GM23338 (cell line): Measurements from ENCODE around the gene MTRF1L. TPM values are rescaled to one million over a fixed set of nuclear protein-coding genes. Genes with fewer than 3 reads are reported as not detected.

Experiments used
- ATAC-seq: fragments of 200-7000 bp; cut with Tn5 transposase; 3 replicates; pipeline ENCODE4 v1.9.1; 2020
- DNase-seq: peaks from one replicate; pipeline ENCODE4 v3.0.0-alpha.2; 2015; ENCODE audit warnings: low spot score
- H2AFZ ChIP-seq: fragments of 200-600 bp; sonication (generic); 2 replicates; pipeline ENCODE4 v1.8.0; 2016; ENCODE audit warnings: antibody characterized with exemption, mild to moderate bottlenecking, moderate library complexity
- H3F3A ChIP-seq: fragments of 200-600 bp; sonication (generic); replicated peaks from 2 replicates; pipeline ENCODE4 v1.8.0; 2017; ENCODE audit warnings: antibody characterized with exemption, mixed run types, low read depth
- H3K27ac ChIP-seq: fragments of 200-600 bp; sonication (generic); 2 replicates; pipeline ENCODE4 v1.6.1; 2016; ENCODE audit warnings: low read depth
- H3K27me3 ChIP-seq: fragments of 200-600 bp; sonication (generic); 2 replicates; pipeline ENCODE4 v1.8.0; 2016; ENCODE audit warnings: mild to moderate bottlenecking, mixed run types, moderate library complexity; ENCODE audit not compliant: insufficient read depth
- H3K36me3 ChIP-seq: fragments of 200-600 bp; sonication (generic); 2 replicates; pipeline ENCODE4 v1.8.0; 2016; ENCODE audit warnings: mild to moderate bottlenecking; ENCODE audit not compliant: insufficient read depth
- H3K4me1 ChIP-seq: fragments of 200-600 bp; sonication (generic); 2 replicates; pipeline ENCODE4 v1.8.0; 2016; ENCODE audit warnings: mild to moderate bottlenecking, moderate library complexity; ENCODE audit not compliant: insufficient read depth
- H3K4me2 ChIP-seq: fragments of 200-600 bp; sonication (generic); 2 replicates; pipeline ENCODE4 v1.7.1; 2017; ENCODE audit warnings: mixed run types
- H3K4me3 ChIP-seq: fragments of 200-600 bp; sonication (generic); 2 replicates; pipeline ENCODE4 v1.6.1; 2016; ENCODE audit warnings: mixed run types
- H3K79me2 ChIP-seq: fragments of 200-600 bp; sonication (generic); replicated peaks from 2 replicates; pipeline ENCODE4 v1.8.0; 2017; ENCODE audit warnings: mild to moderate bottlenecking; ENCODE audit not compliant: insufficient read depth
- H3K9me2 ChIP-seq: fragments of 200-600 bp; sonication (generic); 2 replicates; pipeline ENCODE4 v1.8.0; 2017; ENCODE audit not compliant: insufficient read depth
- H4K20me1 ChIP-seq: fragments of 200-600 bp; sonication (generic); replicated peaks from 2 replicates; pipeline ENCODE4 v1.8.0; 2017; ENCODE audit warnings: mild to moderate bottlenecking; ENCODE audit not compliant: insufficient read depth
- H3K27ac Mint-ChIP-seq: 2 replicates; pipeline ENCODE4 v1.8.0; 2020; ENCODE audit warnings: inconsistent platforms, mild to moderate bottlenecking, moderate library complexity, mixed read lengths
- H3K27me3 Mint-ChIP-seq: 3 replicates; pipeline ENCODE4 v1.8.0; 2022; ENCODE audit warnings: low read depth, mild to moderate bottlenecking, moderate library complexity, mixed read lengths, inconsistent platforms; ENCODE audit not compliant: insufficient read depth, poor library complexity
- H3K36me3 Mint-ChIP-seq: 3 replicates; pipeline ENCODE4 v1.8.0; 2021; ENCODE audit warnings: low read depth, mild to moderate bottlenecking, inconsistent platforms, moderate library complexity, mixed read lengths
- H3K4me1 Mint-ChIP-seq: 3 replicates; pipeline ENCODE4 v1.8.0; 2020; ENCODE audit warnings: mild to moderate bottlenecking, inconsistent platforms, mixed read lengths
- H3K4me3 Mint-ChIP-seq: 3 replicates; pipeline ENCODE4 v1.8.0; 2021; ENCODE audit warnings: moderate library complexity, mild to moderate bottlenecking, inconsistent platforms, mixed read lengths
- H3K9me3 Mint-ChIP-seq: 3 replicates; pipeline ENCODE4 v1.8.0; 2020; ENCODE audit warnings: moderate library complexity, mild to moderate bottlenecking, inconsistent platforms, mixed read lengths
- CREB1 ChIP-seq: fragments of 250-450 bp; sonication (Bioruptor Pico); IDR thresholded peaks from 2 replicates; pipeline ENCODE4 v1.5.0; 2020; ENCODE audit warnings: low read depth, mild to moderate bottlenecking, moderate library complexity
- EZH2 ChIP-seq: fragments of 200-600 bp; sonication (generic); IDR thresholded peaks from one replicate; pipeline ENCODE4 v1.8.0; 2017; ENCODE audit warnings: antibody characterized with exemption, mild to moderate bottlenecking, low read depth; ENCODE audit not compliant: unreplicated experiment
- EZH2phosphoT487 ChIP-seq: fragments of 200-600 bp; sonication (generic); IDR thresholded peaks from one replicate; pipeline ENCODE4 v1.8.1; 2018; ENCODE audit warnings: antibody characterized with exemption; ENCODE audit not compliant: unreplicated experiment
- JUNB ChIP-seq: IDR thresholded peaks from one replicate; pipeline ENCODE4 v1.6.1; 2016; ENCODE audit warnings: antibody characterized with exemption; ENCODE audit not compliant: unreplicated experiment
- NANOG ChIP-seq: IDR thresholded peaks from 2 replicates; pipeline ENCODE4 v1.6.1; 2016; ENCODE audit warnings: antibody characterized with exemption, borderline replicate concordance
- POLR2AphosphoS5 ChIP-seq: IDR thresholded peaks from 2 replicates; pipeline ENCODE4 v1.6.1; 2016; ENCODE audit warnings: antibody characterized with exemption, low read depth
- STAT1 ChIP-seq: IDR thresholded peaks from one replicate; pipeline ENCODE4 v1.6.1; 2016; ENCODE audit warnings: antibody characterized with exemption; ENCODE audit not compliant: unreplicated experiment
- ZNF114 ChIP-seq: fragments of 250-450 bp; sonication (Bioruptor Pico); IDR thresholded peaks from 2 replicates; pipeline ENCODE4 v1.5.0; 2020; ENCODE audit warnings: mild to moderate bottlenecking, moderate library complexity
- ZNF331 ChIP-seq: fragments of 250-450 bp; sonication (Bioruptor Pico); IDR thresholded peaks from 2 replicates; pipeline ENCODE4 v1.5.0; 2020; ENCODE audit warnings: low read depth, mild to moderate bottlenecking, moderate library complexity
- polyA plus RNA-seq: library from polyadenylated mRNA; unstranded; fragments of >200 nt; fragmentation: Nextera tagmentation; extraction: Ambion mirVana; gene quantifications from 2 replicates; pipeline ENCODE4 v1.2.1, GENCODE V29; 2016
- total RNA-seq: library from RNA; depleted of rRNA; stranded (reverse); fragments of >200 nt; shearing (Covaris generic); gene quantifications from 2 replicates; pipeline ENCODE4 v1.2.3, GENCODE V29; 2014
- TF ChIP-seq, protein P1 (sequence below), 2 experiments: fragments of 200-600 bp in 1 of 2; sonication (generic) in 1 of 2; conservative IDR thresholded peaks; 2 replicates each; pipeline versions ENCODE4 v1.5.1 to v1.6.1; 2016 to 2017; ENCODE audit warnings: antibody characterized with exemption in 2 of 2, low read depth in 2 of 2, mild to moderate bottlenecking in 2 of 2, moderate library complexity in 1 of 2
- TF ChIP-seq, protein P2 (sequence below): IDR thresholded peaks from 2 replicates; pipeline ENCODE4 v1.6.1; 2016; ENCODE audit warnings: antibody characterized with exemption
- TF ChIP-seq, protein P3 (sequence below): fragments of 250-450 bp; sonication (Bioruptor Pico); IDR thresholded peaks from 2 replicates; pipeline ENCODE4 v1.5.0; 2020; ENCODE audit warnings: mild to moderate bottlenecking, moderate library complexity
- TF ChIP-seq, protein P4 (sequence below): IDR thresholded peaks from one replicate; pipeline ENCODE4 v1.6.1; 2018; ENCODE audit warnings: antibody characterized with exemption; ENCODE audit not compliant: unreplicated experiment

The MTRF1L gene
- total and polyA plus RNA-seq, 2 experiments from 2014 or later = 20.5 to 28.3 TPM

DNA sequence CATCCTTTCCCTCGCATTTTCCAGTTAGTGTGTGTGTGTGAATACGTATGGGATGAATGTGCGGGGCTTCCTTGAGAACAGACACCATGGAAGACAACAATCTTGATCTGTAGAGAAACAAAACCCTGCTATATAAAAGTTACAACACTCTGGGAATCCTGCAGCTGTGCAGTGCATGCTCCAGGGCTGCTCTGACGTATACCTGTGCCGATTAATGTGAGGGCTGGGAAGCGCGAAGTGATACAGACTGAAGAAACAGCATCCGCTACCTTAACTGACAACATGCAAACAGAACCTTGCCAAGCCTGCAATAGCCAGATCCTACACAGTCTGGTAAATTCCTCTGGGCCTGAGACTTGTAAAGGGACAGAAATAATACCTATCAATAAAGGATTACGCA lies 31.6 kb upstream of the MTRF1L start:
- ATAC-seq = no peak
- H3F3A ChIP-seq = no peaks in the 10 kb centered on the region

More for the DNA sequence above, 31.6 kb upstream of the MTRF1L start:
- Mint-ChIP-seq H3K4me3 (no peak overlapping the region), H3K9me3 (no peaks in the 10 kb centered on the region), H3K27ac (no peak overlapping the region), H3K27me3 (peaks cover 7% of the 10 kb centered on the region), H3K4me1 (peaks cover 16% of the 10 kb centered on the region), H3K36me3 (no peaks in the 10 kb centered on the region)
- H3K9me2 ChIP-seq = no peaks in the 10 kb centered on the region
- H3K4me3 ChIP-seq = no peak overlapping the region
- H3K4me2 ChIP-seq = no peak overlapping the region
- H4K20me1 ChIP-seq = no peaks in the 10 kb centered on the region
- TF ChIP-seq EZH2phosphoT487 = no peak
- TF ChIP-seq ZNF114 = no peak
- TF ChIP-seq EZH2 = no peak
- no peak for TF ChIP-seq STAT1
- TF ChIP-seq, protein P1, sequence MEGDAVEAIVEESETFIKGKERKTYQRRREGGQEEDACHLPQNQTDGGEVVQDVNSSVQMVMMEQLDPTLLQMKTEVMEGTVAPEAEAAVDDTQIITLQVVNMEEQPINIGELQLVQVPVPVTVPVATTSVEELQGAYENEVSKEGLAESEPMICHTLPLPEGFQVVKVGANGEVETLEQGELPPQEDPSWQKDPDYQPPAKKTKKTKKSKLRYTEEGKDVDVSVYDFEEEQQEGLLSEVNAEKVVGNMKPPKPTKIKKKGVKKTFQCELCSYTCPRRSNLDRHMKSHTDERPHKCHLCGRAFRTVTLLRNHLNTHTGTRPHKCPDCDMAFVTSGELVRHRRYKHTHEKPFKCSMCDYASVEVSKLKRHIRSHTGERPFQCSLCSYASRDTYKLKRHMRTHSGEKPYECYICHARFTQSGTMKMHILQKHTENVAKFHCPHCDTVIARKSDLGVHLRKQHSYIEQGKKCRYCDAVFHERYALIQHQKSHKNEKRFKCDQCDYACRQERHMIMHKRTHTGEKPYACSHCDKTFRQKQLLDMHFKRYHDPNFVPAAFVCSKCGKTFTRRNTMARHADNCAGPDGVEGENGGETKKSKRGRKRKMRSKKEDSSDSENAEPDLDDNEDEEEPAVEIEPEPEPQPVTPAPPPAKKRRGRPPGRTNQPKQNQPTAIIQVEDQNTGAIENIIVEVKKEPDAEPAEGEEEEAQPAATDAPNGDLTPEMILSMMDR (conservative IDR thresholded peaks at IDR 0.05; ENCODE audit: low read depth in 2 of 2) = no peak
- TF ChIP-seq POLR2AphosphoS5 = no peak
- TF ChIP-seq, protein P2, sequence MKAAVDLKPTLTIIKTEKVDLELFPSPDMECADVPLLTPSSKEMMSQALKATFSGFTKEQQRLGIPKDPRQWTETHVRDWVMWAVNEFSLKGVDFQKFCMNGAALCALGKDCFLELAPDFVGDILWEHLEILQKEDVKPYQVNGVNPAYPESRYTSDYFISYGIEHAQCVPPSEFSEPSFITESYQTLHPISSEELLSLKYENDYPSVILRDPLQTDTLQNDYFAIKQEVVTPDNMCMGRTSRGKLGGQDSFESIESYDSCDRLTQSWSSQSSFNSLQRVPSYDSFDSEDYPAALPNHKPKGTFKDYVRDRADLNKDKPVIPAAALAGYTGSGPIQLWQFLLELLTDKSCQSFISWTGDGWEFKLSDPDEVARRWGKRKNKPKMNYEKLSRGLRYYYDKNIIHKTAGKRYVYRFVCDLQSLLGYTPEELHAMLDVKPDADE = no peak
- no peak for TF ChIP-seq ZNF331 (CRISPR knock-in tag)
- TF ChIP-seq, protein P3, sequence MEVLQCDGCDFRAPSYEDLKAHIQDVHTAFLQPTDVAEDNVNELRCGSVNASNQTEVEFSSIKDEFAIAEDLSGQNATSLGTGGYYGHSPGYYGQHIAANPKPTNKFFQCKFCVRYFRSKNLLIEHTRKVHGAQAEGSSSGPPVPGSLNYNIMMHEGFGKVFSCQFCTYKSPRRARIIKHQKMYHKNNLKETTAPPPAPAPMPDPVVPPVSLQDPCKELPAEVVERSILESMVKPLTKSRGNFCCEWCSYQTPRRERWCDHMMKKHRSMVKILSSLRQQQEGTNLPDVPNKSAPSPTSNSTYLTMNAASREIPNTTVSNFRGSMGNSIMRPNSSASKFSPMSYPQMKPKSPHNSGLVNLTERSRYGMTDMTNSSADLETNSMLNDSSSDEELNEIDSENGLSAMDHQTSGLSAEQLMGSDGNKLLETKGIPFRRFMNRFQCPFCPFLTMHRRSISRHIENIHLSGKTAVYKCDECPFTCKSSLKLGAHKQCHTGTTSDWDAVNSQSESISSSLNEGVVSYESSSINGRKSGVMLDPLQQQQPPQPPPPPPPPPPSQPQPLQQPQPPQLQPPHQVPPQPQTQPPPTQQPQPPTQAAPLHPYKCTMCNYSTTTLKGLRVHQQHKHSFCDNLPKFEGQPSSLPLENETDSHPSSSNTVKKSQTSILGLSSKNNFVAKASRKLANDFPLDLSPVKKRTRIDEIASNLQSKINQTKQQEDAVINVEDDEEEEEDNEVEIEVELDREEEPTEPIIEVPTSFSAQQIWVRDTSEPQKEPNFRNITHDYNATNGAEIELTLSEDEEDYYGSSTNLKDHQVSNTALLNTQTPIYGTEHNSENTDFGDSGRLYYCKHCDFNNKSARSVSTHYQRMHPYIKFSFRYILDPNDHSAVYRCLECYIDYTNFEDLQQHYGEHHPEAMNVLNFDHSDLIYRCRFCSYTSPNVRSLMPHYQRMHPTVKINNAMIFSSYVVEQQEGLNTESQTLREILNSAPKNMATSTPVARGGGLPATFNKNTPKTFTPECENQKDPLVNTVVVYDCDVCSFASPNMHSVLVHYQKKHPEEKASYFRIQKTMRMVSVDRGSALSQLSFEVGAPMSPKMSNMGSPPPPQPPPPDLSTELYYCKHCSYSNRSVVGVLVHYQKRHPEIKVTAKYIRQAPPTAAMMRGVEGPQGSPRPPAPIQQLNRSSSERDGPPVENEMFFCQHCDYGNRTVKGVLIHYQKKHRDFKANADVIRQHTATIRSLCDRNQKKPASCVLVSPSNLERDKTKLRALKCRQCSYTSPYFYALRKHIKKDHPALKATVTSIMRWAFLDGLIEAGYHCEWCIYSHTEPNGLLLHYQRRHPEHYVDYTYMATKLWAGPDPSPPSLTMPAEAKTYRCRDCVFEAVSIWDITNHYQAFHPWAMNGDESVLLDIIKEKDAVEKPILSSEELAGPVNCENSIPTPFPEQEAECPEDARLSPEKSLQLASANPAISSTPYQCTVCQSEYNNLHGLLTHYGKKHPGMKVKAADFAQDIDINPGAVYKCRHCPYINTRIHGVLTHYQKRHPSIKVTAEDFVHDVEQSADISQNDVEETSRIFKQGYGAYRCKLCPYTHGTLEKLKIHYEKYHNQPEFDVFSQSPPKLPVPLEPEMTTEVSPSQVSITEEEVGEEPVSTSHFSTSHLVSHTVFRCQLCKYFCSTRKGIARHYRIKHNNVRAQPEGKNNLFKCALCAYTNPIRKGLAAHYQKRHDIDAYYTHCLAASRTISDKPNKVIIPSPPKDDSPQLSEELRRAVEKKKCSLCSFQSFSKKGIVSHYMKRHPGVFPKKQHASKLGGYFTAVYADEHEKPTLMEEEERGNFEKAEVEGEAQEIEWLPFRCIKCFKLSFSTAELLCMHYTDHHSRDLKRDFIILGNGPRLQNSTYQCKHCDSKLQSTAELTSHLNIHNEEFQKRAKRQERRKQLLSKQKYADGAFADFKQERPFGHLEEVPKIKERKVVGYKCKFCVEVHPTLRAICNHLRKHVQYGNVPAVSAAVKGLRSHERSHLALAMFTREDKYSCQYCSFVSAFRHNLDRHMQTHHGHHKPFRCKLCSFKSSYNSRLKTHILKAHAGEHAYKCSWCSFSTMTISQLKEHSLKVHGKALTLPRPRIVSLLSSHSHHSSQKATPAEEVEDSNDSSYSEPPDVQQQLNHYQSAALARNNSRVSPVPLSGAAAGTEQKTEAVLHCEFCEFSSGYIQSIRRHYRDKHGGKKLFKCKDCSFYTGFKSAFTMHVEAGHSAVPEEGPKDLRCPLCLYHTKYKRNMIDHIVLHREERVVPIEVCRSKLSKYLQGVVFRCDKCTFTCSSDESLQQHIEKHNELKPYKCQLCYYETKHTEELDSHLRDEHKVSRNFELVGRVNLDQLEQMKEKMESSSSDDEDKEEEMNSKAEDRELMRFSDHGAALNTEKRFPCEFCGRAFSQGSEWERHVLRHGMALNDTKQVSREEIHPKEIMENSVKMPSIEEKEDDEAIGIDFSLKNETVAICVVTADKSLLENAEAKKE (CRISPR knock-in tag) = no peak
- no peak for TF ChIP-seq JUNB
- no peak for TF ChIP-seq CREB1 (CRISPR knock-in tag)
- TF ChIP-seq NANOG = no peak
- TF ChIP-seq, protein P4, sequence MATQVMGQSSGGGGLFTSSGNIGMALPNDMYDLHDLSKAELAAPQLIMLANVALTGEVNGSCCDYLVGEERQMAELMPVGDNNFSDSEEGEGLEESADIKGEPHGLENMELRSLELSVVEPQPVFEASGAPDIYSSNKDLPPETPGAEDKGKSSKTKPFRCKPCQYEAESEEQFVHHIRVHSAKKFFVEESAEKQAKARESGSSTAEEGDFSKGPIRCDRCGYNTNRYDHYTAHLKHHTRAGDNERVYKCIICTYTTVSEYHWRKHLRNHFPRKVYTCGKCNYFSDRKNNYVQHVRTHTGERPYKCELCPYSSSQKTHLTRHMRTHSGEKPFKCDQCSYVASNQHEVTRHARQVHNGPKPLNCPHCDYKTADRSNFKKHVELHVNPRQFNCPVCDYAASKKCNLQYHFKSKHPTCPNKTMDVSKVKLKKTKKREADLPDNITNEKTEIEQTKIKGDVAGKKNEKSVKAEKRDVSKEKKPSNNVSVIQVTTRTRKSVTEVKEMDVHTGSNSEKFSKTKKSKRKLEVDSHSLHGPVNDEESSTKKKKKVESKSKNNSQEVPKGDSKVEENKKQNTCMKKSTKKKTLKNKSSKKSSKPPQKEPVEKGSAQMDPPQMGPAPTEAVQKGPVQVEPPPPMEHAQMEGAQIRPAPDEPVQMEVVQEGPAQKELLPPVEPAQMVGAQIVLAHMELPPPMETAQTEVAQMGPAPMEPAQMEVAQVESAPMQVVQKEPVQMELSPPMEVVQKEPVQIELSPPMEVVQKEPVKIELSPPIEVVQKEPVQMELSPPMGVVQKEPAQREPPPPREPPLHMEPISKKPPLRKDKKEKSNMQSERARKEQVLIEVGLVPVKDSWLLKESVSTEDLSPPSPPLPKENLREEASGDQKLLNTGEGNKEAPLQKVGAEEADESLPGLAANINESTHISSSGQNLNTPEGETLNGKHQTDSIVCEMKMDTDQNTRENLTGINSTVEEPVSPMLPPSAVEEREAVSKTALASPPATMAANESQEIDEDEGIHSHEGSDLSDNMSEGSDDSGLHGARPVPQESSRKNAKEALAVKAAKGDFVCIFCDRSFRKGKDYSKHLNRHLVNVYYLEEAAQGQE = no peak
- no peak for DNase-seq
- H3K36me3 ChIP-seq = peaks cover 6% of the 10 kb centered on the region; the same call in 1 of the 2 replicates
- H3K27ac ChIP-seq = no peak overlapping the region
- no peaks in the 10 kb centered on the region for H3K79me2 ChIP-seq
- H2AFZ ChIP-seq = no peak overlapping the region
- no peaks in the 10 kb centered on the region for H3K27me3 ChIP-seq
- H3K4me1 ChIP-seq = peaks cover 26% of the 10 kb centered on the region
